Measurements from ENCODE around the gene PPIA. TPM values are rescaled to one million over a fixed set of nuclear protein-coding genes. Genes with fewer than 3 reads are reported as not detected.
"Not testable (repeated sequence)": the region's sequence is repeated elsewhere in the genome, so short reads cannot be mapped to it uniquely, and the experiment has no call there.

PPIA gene
- total and polyA plus RNA-seq, 4 donors: 1,416 to 5,113 (median 2,465) TPM

DNA sequence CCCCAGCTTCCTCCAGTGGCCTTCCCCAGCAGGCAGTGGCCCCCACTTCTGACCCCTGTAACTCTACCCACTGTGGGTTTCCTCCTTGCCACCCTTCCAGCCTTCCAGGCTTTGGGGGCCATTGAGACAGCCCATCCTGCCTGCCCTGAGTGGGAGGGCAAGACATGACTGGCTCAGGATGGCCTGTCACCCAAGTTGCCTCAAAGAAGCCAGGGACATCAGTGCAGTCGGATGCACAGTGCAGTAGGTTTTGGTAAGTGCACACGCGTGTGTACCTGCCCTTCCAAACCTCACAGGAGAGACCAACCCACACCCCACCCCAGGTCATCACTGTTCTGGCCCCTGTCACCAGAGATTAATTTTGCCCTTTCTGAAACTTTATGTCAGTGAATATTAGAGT, 25.1 kb upstream of the PPIA start:
- Histone ChIP-seq H3K9me3 (ENCODE audit: control insufficient read depth in 4 of 4, insufficient read depth in 3 of 4, low read length in 3 of 4) (no peaks in the 10 kb centered on the region), H3K4me1 (ENCODE audit: control insufficient read depth in 5 of 5, insufficient read depth in 5 of 5, low read length in 5 of 5) (peaks cover 4 to 36% (median 16%) of the 10 kb centered on the region in 5 donors), H3K27me3 (ENCODE audit: control insufficient read depth in 3 of 3, insufficient read depth in 3 of 3, low read length in 2 of 3) (no peaks in the 10 kb centered on the region), H3K9ac (ENCODE audit: insufficient read depth in 1 of 2, low read length in 2 of 2) (no peak overlapping the region), H3K4me3 (no peak overlapping the region), H3K36me3 (ENCODE audit: control insufficient read depth in 4 of 4, insufficient read depth in 4 of 4, low read length in 4 of 4) (peaks cover 2 to 21% (median 4%) of the 10 kb centered on the region in 4 donors), H3K27ac (ENCODE audit: low read depth in 1 of 2, low read length in 1 of 2) (no peak overlapping the region)
- WGBS, 2 donors: 74 to 87% methylated on average over 3 of the region's 3 CpGs
- ATAC-seq (ENCODE audit: insufficient read depth, low FRiP score) (no peak), DNase-seq (no peak)
- TF ChIP-seq, protein P1, sequence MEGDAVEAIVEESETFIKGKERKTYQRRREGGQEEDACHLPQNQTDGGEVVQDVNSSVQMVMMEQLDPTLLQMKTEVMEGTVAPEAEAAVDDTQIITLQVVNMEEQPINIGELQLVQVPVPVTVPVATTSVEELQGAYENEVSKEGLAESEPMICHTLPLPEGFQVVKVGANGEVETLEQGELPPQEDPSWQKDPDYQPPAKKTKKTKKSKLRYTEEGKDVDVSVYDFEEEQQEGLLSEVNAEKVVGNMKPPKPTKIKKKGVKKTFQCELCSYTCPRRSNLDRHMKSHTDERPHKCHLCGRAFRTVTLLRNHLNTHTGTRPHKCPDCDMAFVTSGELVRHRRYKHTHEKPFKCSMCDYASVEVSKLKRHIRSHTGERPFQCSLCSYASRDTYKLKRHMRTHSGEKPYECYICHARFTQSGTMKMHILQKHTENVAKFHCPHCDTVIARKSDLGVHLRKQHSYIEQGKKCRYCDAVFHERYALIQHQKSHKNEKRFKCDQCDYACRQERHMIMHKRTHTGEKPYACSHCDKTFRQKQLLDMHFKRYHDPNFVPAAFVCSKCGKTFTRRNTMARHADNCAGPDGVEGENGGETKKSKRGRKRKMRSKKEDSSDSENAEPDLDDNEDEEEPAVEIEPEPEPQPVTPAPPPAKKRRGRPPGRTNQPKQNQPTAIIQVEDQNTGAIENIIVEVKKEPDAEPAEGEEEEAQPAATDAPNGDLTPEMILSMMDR (IDR thresholded peaks at IDR 0.05; ENCODE audit: control extremely low read depth, extremely low read depth): no peak

DNA sequence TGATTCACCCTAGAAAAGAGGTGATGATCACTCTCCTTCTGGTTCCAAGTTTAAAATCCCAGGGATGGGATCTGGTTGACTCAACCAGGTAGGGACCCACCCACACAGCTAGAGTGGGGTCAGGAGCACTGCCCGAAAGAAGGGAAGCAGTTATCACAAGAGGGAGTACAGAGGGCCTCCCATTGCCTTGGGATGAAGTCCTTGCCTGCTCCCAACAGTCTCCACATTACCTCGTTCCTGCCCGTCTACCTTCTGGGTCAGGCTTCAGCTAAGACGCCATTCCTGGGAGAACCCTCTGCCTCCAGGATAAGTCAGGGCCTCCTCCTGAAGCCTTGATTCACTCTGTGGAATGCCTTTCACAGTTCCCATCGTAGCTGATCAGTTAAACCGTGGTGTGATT, 24.0 kb upstream of the PPIA start:
- H3K4me1 ChIP-seq (ENCODE audit: control insufficient read depth in 5 of 5, insufficient read depth in 5 of 5, low read length in 5 of 5): peaks cover 4 to 30% (median 16%) of the 10 kb centered on the region in 5 donors
- H3K27me3 ChIP-seq (ENCODE audit: control insufficient read depth in 3 of 3, insufficient read depth in 3 of 3, low read length in 2 of 3): no peaks in the 10 kb centered on the region
- H3K9ac ChIP-seq (ENCODE audit: insufficient read depth in 1 of 2, low read length in 2 of 2): no peak overlapping the region
- ATAC-seq (ENCODE audit: insufficient read depth, low FRiP score) (no peak), DNase-seq (no peak)
- H3K36me3 ChIP-seq (ENCODE audit: control insufficient read depth in 4 of 4, insufficient read depth in 4 of 4, low read length in 4 of 4): peaks cover 0 to 11% (median 2%) of the 10 kb centered on the region in 4 donors
- no peak overlapping the region for H3K4me3 ChIP-seq
- 69 to 74% methylated on average over 6 of the region's 6 CpGs for WGBS, 2 donors
- no peak overlapping the region for H3K27ac ChIP-seq (ENCODE audit: low read depth in 1 of 2, low read length in 1 of 2)
- TF ChIP-seq, protein P1 (IDR thresholded peaks at IDR 0.05; ENCODE audit: control extremely low read depth, extremely low read depth): no peak
- H3K9me3 ChIP-seq (ENCODE audit: control insufficient read depth in 4 of 4, insufficient read depth in 3 of 4, low read length in 3 of 4): no peaks in the 10 kb centered on the region

DNA sequence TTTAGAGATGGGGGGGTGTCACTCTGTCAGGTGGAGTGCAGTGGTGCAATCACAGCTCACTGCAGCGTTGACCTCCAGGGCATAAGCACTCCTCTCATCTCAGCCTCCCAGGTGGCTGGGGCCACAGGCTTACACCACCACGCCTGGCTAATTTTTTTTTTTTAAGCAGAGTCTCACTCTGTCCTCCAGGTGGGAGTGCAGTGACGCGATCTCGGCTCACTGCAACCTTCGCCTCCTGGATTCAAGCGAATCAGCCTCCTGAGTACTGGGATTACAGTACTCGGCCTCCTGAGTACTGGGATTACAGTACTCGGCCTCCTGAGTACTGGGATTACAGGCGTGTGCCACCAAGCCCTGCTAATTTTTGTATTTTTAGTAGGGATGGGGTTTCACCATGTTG, 23.6 kb upstream of the PPIA start:
- Histone ChIP-seq H3K27ac (ENCODE audit: low read depth in 1 of 2, low read length in 1 of 2) (no peak overlapping the region), H3K4me3 (no peak overlapping the region), H3K4me1 (ENCODE audit: control insufficient read depth in 5 of 5, insufficient read depth in 5 of 5, low read length in 5 of 5) (peaks cover under 1 to 26% (median 12%) of the 10 kb centered on the region in 5 donors), H3K9me3 (ENCODE audit: control insufficient read depth in 4 of 4, insufficient read depth in 3 of 4, low read length in 3 of 4) (no peaks in the 10 kb centered on the region), H3K9ac (ENCODE audit: insufficient read depth in 1 of 2, low read length in 2 of 2) (no peak overlapping the region), H3K36me3 (ENCODE audit: control insufficient read depth in 4 of 4, insufficient read depth in 4 of 4, low read length in 4 of 4) (peaks cover 0 to 7% (median 0%) of the 10 kb centered on the region in 4 donors), H3K27me3 (ENCODE audit: control insufficient read depth in 3 of 3, insufficient read depth in 3 of 3, low read length in 2 of 3) (no peaks in the 10 kb centered on the region)
- ATAC-seq (ENCODE audit: insufficient read depth, low FRiP score): no peak
- DNase-seq: no peak
- 76 to 82% methylated on average over 10 of the region's 10 CpGs for WGBS, 2 donors
- TF ChIP-seq, protein P1 (IDR thresholded peaks at IDR 0.05; ENCODE audit: control extremely low read depth, extremely low read depth): no peak

DNA sequence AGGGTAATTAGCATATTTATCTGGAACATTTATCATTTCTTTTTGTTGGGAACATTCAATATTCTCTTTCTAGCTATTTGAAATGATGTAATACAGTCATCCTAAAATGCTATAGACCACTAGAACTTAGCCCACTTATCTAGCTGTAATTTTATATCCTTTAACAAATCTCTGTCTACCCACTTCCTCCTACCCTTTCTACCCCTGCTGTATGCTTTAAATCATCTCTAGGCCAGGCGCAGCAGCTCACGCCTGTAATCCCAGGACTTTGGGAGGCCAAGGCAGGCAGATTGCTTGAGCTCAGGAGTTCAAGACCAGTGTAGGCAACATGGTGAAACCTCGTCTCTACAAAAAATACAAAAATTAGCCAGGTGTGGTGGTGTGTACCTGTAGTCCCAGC, 22.0 kb upstream of the PPIA start:
- not testable (repeated sequence) for H3K27me3 ChIP-seq (ENCODE audit: control insufficient read depth in 3 of 3, insufficient read depth in 3 of 3, low read length in 2 of 3); H3K9ac ChIP-seq (ENCODE audit: insufficient read depth in 1 of 2, low read length in 2 of 2); ATAC-seq (ENCODE audit: insufficient read depth, low FRiP score); H3K9me3 ChIP-seq (ENCODE audit: control insufficient read depth in 4 of 4, insufficient read depth in 3 of 4, low read length in 3 of 4); H3K27ac ChIP-seq (ENCODE audit: low read depth in 1 of 2, low read length in 1 of 2); H3K4me1 ChIP-seq (ENCODE audit: control insufficient read depth in 5 of 5, insufficient read depth in 5 of 5, low read length in 5 of 5); DNase-seq; H3K4me3 ChIP-seq; H3K36me3 ChIP-seq (ENCODE audit: control insufficient read depth in 4 of 4, insufficient read depth in 4 of 4, low read length in 4 of 4)
- 61 to 82% methylated on average over 3 of the region's 3 CpGs for WGBS, 2 donors

All from lung (tissue), 12 donors.